Heart right ventricle (tissue), 16 donors: Measurements from ENCODE around the gene LSM14B. TPM values are rescaled to one million over a fixed set of nuclear protein-coding genes. Genes with fewer than 3 reads are reported as not detected.

Experiments used
- ATAC-seq, 8 donors: fragments of 200-7000 bp; cut with Tn5 transposase; one replicate each; pipeline ENCODE4 v1.9.1; 2020; ENCODE audit warnings: mild to moderate bottlenecking in 8 of 8, moderate library complexity in 8 of 8, moderate number of reproducible peaks in 1 of 8
- DNase-seq, 2 donors: peaks; one replicate each; pipeline ENCODE4 v3.0.0-alpha.2; 2020
- H3K27ac ChIP-seq, 10 donors: fragments of 200-600 bp; sonication (generic) in 2 of 10; one replicate each; pipeline versions ENCODE4 v1.5.0 to v1.8.0; 2020 to 2022; ENCODE audit warnings: mild to moderate bottlenecking in 3 of 10
- H3K27me3 ChIP-seq, 7 donors: fragments of 200-600 bp; one replicate each; pipeline ENCODE4 v1.8.0; 2021 to 2022; ENCODE audit warnings: mild to moderate bottlenecking in 2 of 7
- H3K36me3 ChIP-seq, 9 donors: fragments of 200-600 bp; sonication (generic) in 1 of 9; one replicate each; pipeline versions ENCODE4 v1.5.0 to v1.8.0; 2020 to 2022; ENCODE audit warnings: mild to moderate bottlenecking in 2 of 9
- H3K4me1 ChIP-seq, 9 donors: fragments of 200-600 bp; sonication (generic) in 1 of 9; one replicate each; pipeline versions ENCODE4 v1.5.0 to v1.8.0; 2020 to 2022; ENCODE audit warnings: mild to moderate bottlenecking in 4 of 9
- H3K4me3 ChIP-seq, 10 donors: fragments of 200-600 bp; sonication (generic) in 2 of 10; one replicate each; pipeline versions ENCODE4 v1.5.0 to v1.8.0; 2020 to 2022; ENCODE audit warnings: mild to moderate bottlenecking in 7 of 10, moderate library complexity in 2 of 10
- H3K9me3 ChIP-seq, 11 donors: fragments of 200-600 bp in 10 of 11; sonication (generic) in 2 of 11; one replicate each; pipeline versions ENCODE4 v1.5.0 to v1.8.0; 2013 to 2022; ENCODE audit warnings: mild to moderate bottlenecking in 2 of 11, control low read depth in 1 of 11, moderate library complexity in 1 of 11
- WGBS, 2 donors: extraction: QIAGEN DNeasy Blood & Tissue Kit; methylation state at CpG; one replicate each; pipeline ENCODE4 v1.1.7; 2013; ENCODE audit warnings: inconsistent platforms in 1 of 2; 5-methylcytosine and 5-hydroxymethylcytosine counted together
- intact Hi-C, 10 donors: fragments of 100-400 bp; cut with DNase I; formaldehyde crosslinking; loops; one replicate each; pipeline versions ENCODE4 v1.11.1 to v1.14.2; 2022
- polyA plus RNA-seq, 2 donors: library from polyadenylated mRNA; stranded (reverse); fragments of 200-250 nt; gene quantifications; one replicate each; pipeline ENCODE4 v1.2.3, GENCODE V29; 2013
- total RNA-seq, 10 donors: library from RNA; stranded (reverse); fragmentation: NEBNext Ultra II Directional in 3 of 10; extraction: Animal tissue kit (Norgen Biotek cat#: 25700) in 3 of 10; gene quantifications; one replicate each; pipeline versions ENCODE4 v1.2.1 to v1.2.4, GENCODE V29; 2021 to 2023
- TF ChIP-seq, protein P1 (sequence below), 9 donors: fragments of 200-600 bp; sonication (generic) in 2 of 9; IDR thresholded peaks; one replicate each; pipeline versions ENCODE4 v1.5.0 to v1.8.0; 2021 to 2022; ENCODE audit warnings: antibody characterized with exemption in 9 of 9, mild to moderate bottlenecking in 5 of 9, moderate library complexity in 1 of 9
- donor health status: Arrhythmogenic right ventricular cardiomyopathy.
- donor health status: ischemic (EF 13 %, LVEDD 7.1; RV severe dilation, severe dysfunction).
- donor health status: healthy with polysubstance abuse.
- donor health status: DM: no; HTN: yes; CAD: no.
- donor health status: DM: no; HTN: no; CAD: no.
- donor health status: ischemic (EF 25% LVEDD 6.9; RV normal size, moderate dysfunction).
- donor health status: ischemic (EF 25% LVEDD 5.7; RV mildly dilated, moderate dysfunction).
- donor health status: healthy.
- donor health status: DM: yes; HTN: yes; CAD: no.
- donor health status: Ischemic cardiomyopathy.
- donor health status: ischemic (EF 35%, LVEDD 5.7; RV mildly dilated, moderate dysfunction).
- donor health status: nonischemic (EF 11% LVEDD 7.7; RV severe dilation, severe dysfunction).
- donor health status: DM: yes; HTN: yes; CAD: no.
- donor health status: PGD.
- donor health status: ischemic (EF 29% LVEDD 5.4; RV normal size, mild dysfunction).
- donor health status: nonischemic (EF 23%, LVEDD 6.1; RV moderate dilation, normal function).

The LSM14B gene
- total and polyA plus RNA-seq, 12 donors, result 15.7 to 63.7 (median 59.6) TPM

DNA sequence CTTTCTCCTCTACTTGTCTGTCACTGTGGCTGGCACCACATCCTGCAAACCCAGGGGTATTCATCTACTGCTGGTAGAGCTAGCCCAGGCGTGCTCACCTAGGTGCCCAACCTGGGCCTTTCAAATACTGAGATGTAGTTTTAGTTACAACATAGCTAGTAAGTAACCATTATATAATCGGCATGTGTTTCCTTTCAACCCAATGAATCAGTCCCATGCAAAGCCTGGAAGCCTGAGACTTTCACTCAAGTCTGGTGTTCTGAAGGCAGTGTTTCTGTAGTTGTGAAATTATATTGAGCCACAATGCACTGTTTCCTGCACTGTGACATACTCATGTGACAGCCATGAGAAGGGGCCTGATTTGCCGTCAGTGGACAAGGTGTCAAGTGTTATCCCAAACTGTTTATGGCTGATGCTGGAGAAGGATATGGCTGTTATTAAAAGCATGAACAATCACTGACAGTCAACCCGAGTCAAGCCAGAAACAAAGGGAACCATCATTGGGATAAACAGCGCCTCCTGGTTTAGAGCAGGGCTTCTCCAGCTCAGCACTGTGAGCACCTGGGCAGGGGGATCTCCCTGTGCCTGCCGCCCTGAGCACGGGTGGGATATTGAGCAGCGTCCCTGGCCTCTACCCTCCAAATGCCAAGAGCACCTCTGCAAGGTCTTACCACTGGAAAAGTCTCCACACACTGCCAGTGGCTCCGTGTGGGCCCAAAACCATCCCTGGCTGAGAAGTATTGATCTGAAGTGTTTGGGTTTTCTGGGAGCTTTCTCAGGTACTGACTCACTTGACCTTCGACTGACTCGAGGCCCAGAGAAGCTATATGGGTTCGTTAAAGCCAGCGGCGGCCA is 19.3 kb downstream of the LSM14B start:
- ATAC-seq, result peak in 3 of 8 donors; percentile 6 to 34 (median 29)
- TF ChIP-seq, protein P1, sequence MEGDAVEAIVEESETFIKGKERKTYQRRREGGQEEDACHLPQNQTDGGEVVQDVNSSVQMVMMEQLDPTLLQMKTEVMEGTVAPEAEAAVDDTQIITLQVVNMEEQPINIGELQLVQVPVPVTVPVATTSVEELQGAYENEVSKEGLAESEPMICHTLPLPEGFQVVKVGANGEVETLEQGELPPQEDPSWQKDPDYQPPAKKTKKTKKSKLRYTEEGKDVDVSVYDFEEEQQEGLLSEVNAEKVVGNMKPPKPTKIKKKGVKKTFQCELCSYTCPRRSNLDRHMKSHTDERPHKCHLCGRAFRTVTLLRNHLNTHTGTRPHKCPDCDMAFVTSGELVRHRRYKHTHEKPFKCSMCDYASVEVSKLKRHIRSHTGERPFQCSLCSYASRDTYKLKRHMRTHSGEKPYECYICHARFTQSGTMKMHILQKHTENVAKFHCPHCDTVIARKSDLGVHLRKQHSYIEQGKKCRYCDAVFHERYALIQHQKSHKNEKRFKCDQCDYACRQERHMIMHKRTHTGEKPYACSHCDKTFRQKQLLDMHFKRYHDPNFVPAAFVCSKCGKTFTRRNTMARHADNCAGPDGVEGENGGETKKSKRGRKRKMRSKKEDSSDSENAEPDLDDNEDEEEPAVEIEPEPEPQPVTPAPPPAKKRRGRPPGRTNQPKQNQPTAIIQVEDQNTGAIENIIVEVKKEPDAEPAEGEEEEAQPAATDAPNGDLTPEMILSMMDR (IDR thresholded peaks at IDR 0.05), result peak in 4 of 9 donors; percentile 35 to 50 (median 38)
- no peaks in the 10 kb centered on the region for H3K27me3 ChIP-seq
- H3K36me3 ChIP-seq, result peaks cover 5 to 49% (median 32%) of the 10 kb centered on the region in 9 donors
- peaks cover 8 to 51% (median 37%) of the 10 kb centered on the region in 9 donors for H3K4me1 ChIP-seq
- WGBS, 2 donors, result 20 to 23% methylated on average over 14 of the region's 14 CpGs
- no peaks in the 10 kb centered on the region for H3K9me3 ChIP-seq
- DNase-seq, result no peak
- intact Hi-C loops, result loop anchor here in 7 of 10 donors (2.0 to 5.0 kb wide), 8 partner anchors 19 to 656 kb away; partner anchors contain the start of genes TAF4 (in 3 of the 7), MTG2 (in 2 of the 7), LSM14B (in 1 of the 7) and MRGBP (in 1 of the 7)
- peak overlapping the region; percentile 86 to 100 (median 96) for H3K27ac ChIP-seq
- H3K4me3 ChIP-seq, result peak overlapping the region; percentile 67 to 96 (median 86)

DNA sequence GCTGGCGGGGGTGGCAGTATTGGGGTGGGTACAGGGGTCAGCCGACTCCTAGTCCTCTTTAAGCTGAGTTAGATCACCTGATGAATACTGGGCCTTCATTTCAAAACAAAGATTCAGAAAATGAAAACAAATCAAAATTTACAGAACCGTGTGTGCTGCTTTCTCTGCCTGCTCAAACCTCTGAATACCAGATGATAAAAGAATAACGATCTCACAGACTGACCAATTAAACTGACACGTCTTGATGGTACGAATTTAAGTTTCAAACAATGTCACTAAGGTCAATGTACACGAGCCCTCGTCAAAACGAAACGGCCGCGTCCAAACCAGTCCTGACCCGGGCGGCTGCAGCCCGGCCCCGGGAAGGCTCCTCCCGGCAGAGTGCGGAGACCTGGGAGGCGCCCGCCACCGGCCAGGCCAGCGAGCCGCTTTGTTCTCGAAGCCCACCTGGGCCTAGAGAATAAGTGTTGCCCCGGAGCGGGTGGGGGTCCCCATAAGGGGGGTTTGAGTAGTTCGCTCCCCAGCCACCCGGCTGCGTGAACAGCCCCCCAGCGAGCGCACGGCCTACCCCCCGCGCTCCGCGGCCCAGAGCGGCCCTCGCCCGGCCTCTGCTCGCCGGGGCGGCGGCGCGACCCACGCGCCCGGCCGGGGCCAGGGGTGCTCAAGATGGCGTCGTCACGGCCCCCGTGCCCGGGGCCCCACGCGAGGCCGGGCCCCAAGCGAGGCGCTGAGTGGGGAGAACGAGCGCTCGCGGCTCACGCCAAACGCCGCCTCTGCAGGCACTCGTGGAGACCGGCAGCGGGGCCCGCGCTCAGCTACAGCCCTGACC is 20.2 kb downstream of the LSM14B start:
- TF ChIP-seq, protein P1 (IDR thresholded peaks at IDR 0.05), result no peak
- DNase-seq, result no peak
- H3K4me3 ChIP-seq, result peak overlapping the region; percentile 67 to 96 (median 86)
- no peaks in the 10 kb centered on the region for H3K9me3 ChIP-seq
- peak overlapping the region; percentile 86 to 100 (median 96) for H3K27ac ChIP-seq
- ATAC-seq, result peak in 3 of 8 donors; percentile 7 to 31 (median 14)
- H3K36me3 ChIP-seq, result peaks cover 5 to 40% (median 30%) of the 10 kb centered on the region in 9 donors
- WGBS, 2 donors, result 1% methylated on average over 66 to 71 of the region's 71 CpGs
- no peaks in the 10 kb centered on the region for H3K27me3 ChIP-seq
- intact Hi-C loops, result loop anchor here in 7 of 10 donors (2.0 to 5.0 kb wide), 8 partner anchors 20 to 655 kb away; partner anchors contain the start of genes TAF4 (in 3 of the 7), MTG2 (in 2 of the 7), LSM14B (in 1 of the 7) and MRGBP (in 1 of the 7)
- H3K4me1 ChIP-seq, result peaks cover 8 to 46% (median 38%) of the 10 kb centered on the region in 9 donors

DNA sequence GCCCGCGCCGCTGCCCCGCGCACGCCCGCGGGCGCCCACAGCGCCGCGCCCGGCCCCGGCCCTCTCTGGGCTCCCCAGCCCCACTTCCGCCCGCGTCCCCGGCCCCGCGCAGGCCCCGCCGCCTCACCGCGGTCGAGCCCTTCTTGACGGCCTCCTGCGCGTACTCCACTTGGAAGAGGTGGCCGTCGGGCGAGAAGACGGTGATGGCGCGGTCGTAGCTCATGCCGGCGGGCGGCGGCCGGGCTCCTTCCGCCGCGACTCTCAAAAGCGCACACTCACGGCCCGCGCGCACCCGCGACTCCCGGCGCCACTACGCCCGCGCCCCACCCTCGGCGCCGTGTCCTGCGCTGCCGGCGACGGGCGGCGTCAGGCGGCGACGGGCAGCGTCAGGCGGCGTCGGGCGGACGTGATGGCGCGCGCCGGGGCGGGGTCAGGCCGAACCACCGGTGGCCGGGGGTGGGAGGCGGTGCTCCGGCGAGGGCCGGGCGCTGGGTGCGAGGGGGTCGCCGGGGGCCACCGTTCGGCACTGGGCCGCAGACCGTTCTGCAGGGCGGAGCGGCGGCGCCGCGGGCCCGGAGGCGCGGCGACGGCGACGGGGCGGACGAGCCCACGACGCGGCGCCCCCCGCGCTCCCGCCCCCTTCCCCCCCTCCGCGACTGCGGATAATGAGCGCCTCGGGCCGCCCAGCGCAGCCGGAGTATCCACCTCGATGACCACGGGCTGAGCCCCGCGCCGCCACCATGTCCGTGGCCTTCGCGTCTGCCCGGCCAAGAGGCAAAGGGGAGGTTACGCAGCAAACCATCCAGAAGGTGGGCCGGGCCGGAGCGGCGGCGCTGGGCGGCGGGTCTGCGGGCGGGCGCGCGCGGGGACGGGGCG is 21.0 kb downstream of the LSM14B start, which contains the start of the genes PSMA7 and SS18L1:
Gene PSMA7, minus strand, starts transcription at position 314 of the 876 bp plus-strand sequence. Its CDS starts 91 bp downstream, at position 223.
Gene SS18L1, plus strand, starts transcription at position 689 of the 876 bp plus-strand sequence. Its CDS starts 52 bp downstream, at position 741.
- peaks cover 8 to 46% (median 38%) of the 10 kb centered on the region in 9 donors for H3K4me1 ChIP-seq

More for the DNA sequence above, 21.0 kb downstream of the LSM14B start, which contains the start of the genes PSMA7 and SS18L1:
- peak; percentile 88 to 95 (median 92) for ATAC-seq
- TF ChIP-seq, protein P1 (IDR thresholded peaks at IDR 0.05), result no peak
- Histone ChIP-seq H3K9me3 (no peaks in the 10 kb centered on the region), H3K4me3 (peak within 1 kb of the TSS; percentile 67 to 96 (median 86)), H3K27ac (peak within 1 kb of the TSS; percentile 86 to 100 (median 96)), H3K27me3 (no peaks in the 10 kb centered on the region), H3K36me3 (peaks cover 5 to 32% (median 21%) of the 10 kb centered on the region in 9 donors)
- peak; percentile 88 to 90 for DNase-seq
- WGBS, 2 donors, result 0% methylated on average over 64 to 143 of the region's 148 CpGs
- intact Hi-C loops, result loop anchor here in 7 of 10 donors (2.0 to 5.0 kb wide), 8 partner anchors 21 to 654 kb away; partner anchors contain the start of genes TAF4 (in 3 of the 7), MTG2 (in 2 of the 7), LSM14B (in 1 of the 7) and MRGBP (in 1 of the 7)
